Hepatocyte (in vitro differentiated cells): Measurements from ENCODE around the gene FLT4.

Experiments used
- EZH2phosphoT487 ChIP-seq: fragments of 200-600 bp; sonication (generic); IDR thresholded peaks from one replicate; pipeline ENCODE4 v1.6.1; 2018; ENCODE audit warnings: antibody characterized with exemption, mild to moderate bottlenecking, low read depth, moderate library complexity; ENCODE audit not compliant: unreplicated experiment, severe bottlenecking
- TF ChIP-seq, protein P1 (sequence below): fragments of 200-600 bp; sonication (generic); IDR thresholded peaks from 2 replicates; pipeline ENCODE4 v1.5.1; 2016; ENCODE audit warnings: antibody characterized with exemption, mild to moderate bottlenecking; ENCODE audit not compliant: poor library complexity

DNA sequence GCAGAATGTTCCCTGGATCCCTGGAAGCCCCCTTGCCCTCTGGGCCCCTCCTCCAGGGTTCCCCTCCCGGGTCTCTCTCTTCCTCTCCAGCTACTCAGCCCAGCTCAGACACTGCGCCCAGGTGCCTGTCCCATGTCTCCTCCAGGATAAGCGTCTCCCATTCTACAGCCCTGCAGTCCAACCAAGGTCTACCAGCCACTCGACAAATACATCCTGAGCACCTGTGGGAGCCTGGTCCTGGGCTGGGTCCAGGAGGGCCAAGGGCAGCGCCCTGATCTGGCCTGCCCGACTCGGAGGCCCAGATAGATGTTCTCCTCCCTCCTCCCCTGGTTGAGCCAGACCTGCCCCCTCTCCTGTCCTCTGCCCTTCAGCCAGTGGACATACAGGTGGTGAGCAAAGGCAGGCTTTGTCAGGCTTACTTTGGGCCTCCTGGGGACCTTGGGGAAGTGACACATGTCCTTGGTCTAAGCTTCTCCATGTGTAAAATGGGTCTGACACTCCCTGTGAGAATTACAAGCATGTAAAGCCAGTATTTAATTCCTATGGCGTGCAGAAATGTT lies 1.4 kb downstream of the FLT4 start:
- TF ChIP-seq, protein P1, sequence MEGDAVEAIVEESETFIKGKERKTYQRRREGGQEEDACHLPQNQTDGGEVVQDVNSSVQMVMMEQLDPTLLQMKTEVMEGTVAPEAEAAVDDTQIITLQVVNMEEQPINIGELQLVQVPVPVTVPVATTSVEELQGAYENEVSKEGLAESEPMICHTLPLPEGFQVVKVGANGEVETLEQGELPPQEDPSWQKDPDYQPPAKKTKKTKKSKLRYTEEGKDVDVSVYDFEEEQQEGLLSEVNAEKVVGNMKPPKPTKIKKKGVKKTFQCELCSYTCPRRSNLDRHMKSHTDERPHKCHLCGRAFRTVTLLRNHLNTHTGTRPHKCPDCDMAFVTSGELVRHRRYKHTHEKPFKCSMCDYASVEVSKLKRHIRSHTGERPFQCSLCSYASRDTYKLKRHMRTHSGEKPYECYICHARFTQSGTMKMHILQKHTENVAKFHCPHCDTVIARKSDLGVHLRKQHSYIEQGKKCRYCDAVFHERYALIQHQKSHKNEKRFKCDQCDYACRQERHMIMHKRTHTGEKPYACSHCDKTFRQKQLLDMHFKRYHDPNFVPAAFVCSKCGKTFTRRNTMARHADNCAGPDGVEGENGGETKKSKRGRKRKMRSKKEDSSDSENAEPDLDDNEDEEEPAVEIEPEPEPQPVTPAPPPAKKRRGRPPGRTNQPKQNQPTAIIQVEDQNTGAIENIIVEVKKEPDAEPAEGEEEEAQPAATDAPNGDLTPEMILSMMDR = no peak
- TF ChIP-seq EZH2phosphoT487 = no peak
